GM12878 (cell line): ENCODE results near the gene AEBP2. TPM values are rescaled to one million over a fixed set of nuclear protein-coding genes. Genes with fewer than 3 reads are reported as not detected.
A peak's percentile ranks its signal among the peaks of the same experiment; 100 is the strongest.

Source experiments
- CEBPB ChIP-seq, 2 experiments: fragments of 150-350 bp in 1 of 2; IDR thresholded peaks; 2 replicates each; pipeline ENCODE4 v1.6.1; 2012 to 2014; ENCODE audit warnings: low read depth in 2 of 2, low read length in 2 of 2, borderline replicate concordance in 1 of 2, inconsistent platforms in 1 of 2
- CREB1 ChIP-seq: IDR thresholded peaks from 2 replicates; pipeline ENCODE4 v1.6.1; 2012; ENCODE audit warnings: low read depth, mild to moderate bottlenecking, inconsistent platforms
- E2F4 ChIP-seq: IDR thresholded peaks from 2 replicates; pipeline ENCODE4 v1.6.1; 2012; ENCODE audit warnings: low read depth, low read length, improper control_type of control experiment
- GATAD2B ChIP-seq: fragments of 450-650 bp; conservative IDR thresholded peaks from 2 replicates; pipeline ENCODE4 v1.6.1; 2017; ENCODE audit warnings: low read depth, mild to moderate bottlenecking, moderate library complexity
- HDAC2 ChIP-seq: fragments of 200-600 bp; sonication (generic); IDR thresholded peaks from 2 replicates; pipeline ENCODE4 v1.6.1; 2017
- HSF1 ChIP-seq: fragments of 150-350 bp; IDR thresholded peaks from 2 replicates; pipeline ENCODE4 v1.6.1; 2014; ENCODE audit warnings: mild to moderate bottlenecking, low read depth, low read length
- IRF5 ChIP-seq: fragments of 450-650 bp; IDR thresholded peaks from 2 replicates; pipeline ENCODE4 v1.6.1; 2017; ENCODE audit warnings: borderline replicate concordance
- LARP7 ChIP-seq: fragments of 450-650 bp; IDR thresholded peaks from 2 replicates; pipeline ENCODE4 v1.6.1; 2017; ENCODE audit warnings: mild to moderate bottlenecking
- NFYA ChIP-seq: IDR thresholded peaks from 2 replicates; pipeline ENCODE4 v1.6.1; 2011; ENCODE audit warnings: low read depth, mild to moderate bottlenecking, low read length, improper control_type of control experiment, borderline replicate concordance
- NRF1 ChIP-seq: conservative IDR thresholded peaks from 2 replicates; pipeline ENCODE4 v1.6.1; 2011; ENCODE audit warnings: mild to moderate bottlenecking, low read depth, low read length, improper control_type of control experiment
- POLR2AphosphoS2 ChIP-seq: IDR thresholded peaks from 2 replicates; pipeline ENCODE4 v1.6.1; 2011; ENCODE audit warnings: low read depth, mild to moderate bottlenecking, low read length, improper control_type of control experiment, moderate library complexity
- POLR2AphosphoS5 ChIP-seq: IDR thresholded peaks from 2 replicates; pipeline ENCODE4 v1.6.1; 2011; ENCODE audit warnings: mild to moderate bottlenecking, low read length, inconsistent platforms
- SPI1 ChIP-seq: IDR thresholded peaks from 2 replicates; pipeline ENCODE4 v1.6.1; 2011; ENCODE audit warnings: low read depth, mild to moderate bottlenecking, low read length, moderate library complexity, borderline replicate concordance; ENCODE audit not compliant: insufficient read depth
- SREBF2 ChIP-seq: IDR thresholded peaks from 2 replicates; pipeline ENCODE4 v1.6.1; 2012; ENCODE audit warnings: mild to moderate bottlenecking, low read length
- SUPT20H ChIP-seq: IDR thresholded peaks from 2 replicates; pipeline ENCODE4 v1.6.1; 2011; ENCODE audit warnings: low read depth, mild to moderate bottlenecking, low read length, moderate library complexity, borderline replicate concordance; ENCODE audit not compliant: control insufficient read depth
- YY1 ChIP-seq: IDR thresholded peaks from 2 replicates; pipeline ENCODE4 v1.6.1; 2011; ENCODE audit warnings: low read depth, mild to moderate bottlenecking, low read length
- ZBTB33 ChIP-seq: fragments of 450-650 bp; IDR thresholded peaks from 2 replicates; pipeline ENCODE4 v1.6.1; 2017; ENCODE audit warnings: mild to moderate bottlenecking
- ZBTB4 ChIP-seq: fragments of 450-650 bp; formaldehyde crosslinking; IDR thresholded peaks from 2 replicates; pipeline ENCODE4 v1.4.0; 2022; ENCODE audit warnings: mild to moderate bottlenecking, moderate library complexity
- polyA plus RNA-seq, 11 experiments: library from polyadenylated mRNA; depleted of rRNA in 4 of 11; unstranded in 6 of 11; stranded (reverse) in 5 of 11; fragments of >200 nt; fragmentation: Nextera tagmentation in 4 of 11; fragmentation: Illumina TruSeq in 1 of 11; extraction: Ambion mirVana in 4 of 11; extraction: Trizol in 1 of 11; gene quantifications; 1 replicate in 1 of 11; 2 replicates in 10 of 11; pipeline versions ENCODE4 v1.2.1 to v1.2.3, GENCODE V29; 2011 to 2016; ENCODE audit warnings: inconsistent platforms in 2 of 11, missing spikeins in 2 of 11, low read depth in 1 of 11
- total RNA-seq, 4 experiments: library from RNA; depleted of rRNA in 3 of 4; stranded (reverse); fragments of >200 nt in 3 of 4; fragmentation: Illumina TruSeq in 1 of 4; extraction: Trizol in 1 of 4; gene quantifications; 2 replicates each; pipeline versions ENCODE4 v1.2.1 to v1.2.3, GENCODE V29; 2013 to 2021

The AEBP2 gene
- total and polyA plus RNA-seq, 10 of the 15 experiments (the other 5 are each of a cell fraction or from before 2014, with no cell fraction given): 17.6 to 126 (median 44.8) TPM

GRCh38 chr12:19439059-19440018, at the start of gene AEBP2 (continued):
- TF ChIP-seq HSF1: no peak
- TF ChIP-seq SPI1: no peak
- TF ChIP-seq SUPT20H: no peak
- TF ChIP-seq NFYA: no peak
- TF ChIP-seq GATAD2B: 0 out of 2 replicates have a peak, but pooled peaks have one; percentile 52
- no peak for TF ChIP-seq E2F4
- TF ChIP-seq ZBTB33: no peak
- no peak for TF ChIP-seq CEBPB (IDR thresholded peaks at IDR 0.05; ENCODE audit: borderline replicate concordance in 1 of 2, low read depth in 2 of 2, low read length in 2 of 2)
- TF ChIP-seq NRF1: peak; percentile 63
- TF ChIP-seq YY1: peak; percentile 94
- peak; percentile 19; the same call in 1 of the 2 replicates for TF ChIP-seq POLR2AphosphoS5
- no peak for TF ChIP-seq ZBTB4 (CRISPR knock-in tag)
- TF ChIP-seq IRF5: no peak
- TF ChIP-seq SREBF2: no peak
- TF ChIP-seq CREB1: peak; percentile 95
- TF ChIP-seq POLR2AphosphoS2: peak; percentile 48; the same call in 1 of the 2 replicates
- peak; percentile 51 for TF ChIP-seq LARP7
- TF ChIP-seq HDAC2: 0 out of 2 replicates have a peak, but pooled peaks have one; percentile 37
